SJSA1 (cell line): Measurements from ENCODE around the gene ALS2. TPM values are rescaled to one million over a fixed set of nuclear protein-coding genes. Genes with fewer than 3 reads are reported as not detected.
A peak's percentile ranks its signal among the peaks of the same experiment; 100 is the strongest.
"Not testable (repeated sequence)": the region's sequence is repeated elsewhere in the genome, so short reads cannot be mapped to it uniquely, and the experiment has no call there.

Experiments
- DNase-seq, 2 experiments: peaks; one replicate each; pipeline ENCODE4 v3.0.0-alpha.2; 2015 to 2020; ENCODE audit warnings: low spot score in 2 of 2, low read depth in 1 of 2
- H3K27ac ChIP-seq: fragments of 250-450 bp; sonication (Bioruptor Pico); 2 replicates; pipeline ENCODE4 v1.5.1; 2020; ENCODE audit warnings: mild to moderate bottlenecking, moderate library complexity
- H3K27me3 ChIP-seq: fragments of 250-450 bp; sonication (Bioruptor Pico); replicated peaks from 2 replicates; pipeline ENCODE4 v1.5.1; 2020; ENCODE audit warnings: mild to moderate bottlenecking, moderate library complexity
- H3K36me3 ChIP-seq: fragments of 250-450 bp; sonication (Bioruptor Pico); 2 replicates; pipeline ENCODE4 v1.5.1; 2020; ENCODE audit warnings: mild to moderate bottlenecking
- H3K4me1 ChIP-seq: fragments of 250-450 bp; sonication (Bioruptor Pico); replicated peaks from 2 replicates; pipeline ENCODE4 v1.6.1; 2021; ENCODE audit warnings: mild to moderate bottlenecking
- H3K4me3 ChIP-seq: fragments of 250-450 bp; sonication (Bioruptor Pico); 2 replicates; pipeline ENCODE4 v1.5.1; 2020; ENCODE audit warnings: mild to moderate bottlenecking
- H3K9me3 ChIP-seq: fragments of 250-450 bp; sonication (Bioruptor Pico); replicated peaks from 2 replicates; pipeline ENCODE4 v1.5.1; 2020; ENCODE audit warnings: mild to moderate bottlenecking
- total RNA-seq: library from RNA; depleted of rRNA; stranded (reverse); fragments of >200 nt; shearing (Covaris generic); gene quantifications from 2 replicates; pipeline ENCODE4 v1.2.3, GENCODE V29; 2014; rRNA removed

ALS2 gene
- total RNA-seq, 1 experiment from 2014 or later = 28.2 TPM

DNA sequence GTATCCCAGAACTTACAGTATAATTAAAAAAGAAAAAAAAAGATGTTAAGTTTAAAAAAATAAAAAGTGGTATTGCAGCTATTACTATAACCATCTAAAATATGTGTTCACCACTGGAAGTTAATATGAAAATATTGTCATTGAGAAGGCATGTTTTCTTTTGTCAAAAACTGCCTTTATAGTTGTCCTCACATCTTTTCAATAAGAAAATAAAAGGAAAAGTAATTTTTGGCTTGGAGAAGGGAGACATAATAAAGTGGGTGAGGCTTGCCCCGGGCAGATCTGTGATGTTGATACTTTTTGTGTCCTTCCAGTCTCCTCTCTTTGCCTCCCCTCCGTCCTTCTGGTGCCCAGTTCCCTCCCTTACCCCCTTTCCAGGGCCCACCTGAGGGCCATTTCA lies 107.2 kb downstream of the ALS2 start:
- 0 out of 2 replicates have a peak, but pooled peaks cover 3% of the 10 kb centered on the region for H3K4me1 ChIP-seq
- DNase-seq = no peak
- no peaks in the 10 kb centered on the region for H3K27me3 ChIP-seq
- no peaks in the 10 kb centered on the region for H3K9me3 ChIP-seq
- no peak overlapping the region for H3K4me3 ChIP-seq
- no peak overlapping the region for H3K27ac ChIP-seq
- no peaks in the 10 kb centered on the region for H3K36me3 ChIP-seq

DNA sequence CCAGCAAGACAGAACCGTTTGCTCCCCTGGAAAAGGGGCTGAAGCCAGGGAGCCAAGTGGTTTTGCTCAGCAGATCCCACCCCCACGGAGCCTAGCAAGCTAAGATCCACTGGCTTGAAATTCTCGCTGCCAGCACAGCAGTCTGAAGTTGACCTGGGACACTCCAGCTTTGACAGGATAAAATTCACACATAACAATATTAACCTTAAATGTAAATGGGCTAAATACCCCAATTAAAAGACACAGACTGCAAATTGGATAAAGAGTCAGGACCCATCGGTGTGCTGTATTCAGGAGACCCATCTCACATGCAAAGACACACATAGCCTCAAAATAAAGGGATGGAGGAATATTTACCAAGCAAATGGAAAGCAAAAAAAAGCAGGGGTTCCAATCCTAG lies 109.5 kb downstream of the ALS2 start:
- not testable (repeated sequence) for DNase-seq, H3K27ac ChIP-seq

DNA sequence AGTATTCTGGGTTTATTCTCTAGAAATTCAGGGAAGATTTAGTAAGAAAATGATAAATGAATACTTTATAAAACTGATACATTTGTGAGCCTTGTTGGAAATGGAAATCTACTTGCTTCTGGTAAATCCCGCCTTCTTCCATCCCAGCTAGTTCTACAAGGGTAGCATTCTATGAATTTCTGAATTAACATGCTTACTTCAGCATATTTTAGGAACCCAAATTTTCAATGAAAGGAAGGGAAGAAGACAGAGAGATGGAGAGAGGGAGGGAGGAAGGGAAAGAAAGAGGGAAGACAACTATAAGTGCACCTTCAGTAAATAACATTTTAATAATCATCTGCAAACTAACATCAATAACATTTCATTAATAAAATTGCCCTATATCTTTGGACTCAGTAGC lies 110.9 kb downstream of the ALS2 start:
- no peak overlapping the region for H3K27ac ChIP-seq
- no peak for DNase-seq
- H3K9me3 ChIP-seq = no peaks in the 10 kb centered on the region
- H3K4me1 ChIP-seq = 0 out of 2 replicates have a peak, but pooled peaks cover 3% of the 10 kb centered on the region
- H3K4me3 ChIP-seq = no peak overlapping the region
- H3K27me3 ChIP-seq = no peaks in the 10 kb centered on the region
- H3K36me3 ChIP-seq = no peaks in the 10 kb centered on the region

More for the DNA sequence above, 109.5 kb downstream of the ALS2 start:
- H3K36me3 ChIP-seq, H3K27me3 ChIP-seq, H3K9me3 ChIP-seq, H3K4me1 ChIP-seq, H3K4me3 ChIP-seq: not testable (repeated sequence)

DNA sequence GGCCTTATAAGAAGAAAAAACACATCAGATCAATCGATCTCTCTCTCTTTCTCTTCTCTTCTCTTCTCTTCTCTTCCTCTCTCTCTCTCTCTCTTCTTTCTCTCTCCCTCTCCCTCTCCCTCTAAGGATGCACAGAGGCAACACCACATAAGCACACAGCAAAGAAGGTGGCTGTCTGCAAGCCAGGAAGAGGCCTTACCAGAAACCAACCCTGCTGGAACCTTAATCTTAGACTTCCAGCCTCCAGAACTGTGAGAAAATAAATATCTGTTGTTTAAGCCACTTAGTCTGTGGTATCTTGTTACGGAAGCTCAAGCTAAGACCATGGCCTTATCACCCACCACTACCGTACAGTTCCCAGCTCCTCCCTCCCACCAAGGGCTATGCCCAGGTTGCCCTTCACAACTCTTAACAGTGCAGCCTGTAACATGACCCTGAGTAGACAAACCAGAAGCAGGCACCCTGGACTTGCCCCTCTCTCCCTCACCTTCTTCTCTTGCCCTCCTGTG lies 112.3 kb downstream of the ALS2 start:
- H3K4me1 ChIP-seq = 0 out of 2 replicates have a peak, but pooled peaks cover 3% of the 10 kb centered on the region

DNA sequence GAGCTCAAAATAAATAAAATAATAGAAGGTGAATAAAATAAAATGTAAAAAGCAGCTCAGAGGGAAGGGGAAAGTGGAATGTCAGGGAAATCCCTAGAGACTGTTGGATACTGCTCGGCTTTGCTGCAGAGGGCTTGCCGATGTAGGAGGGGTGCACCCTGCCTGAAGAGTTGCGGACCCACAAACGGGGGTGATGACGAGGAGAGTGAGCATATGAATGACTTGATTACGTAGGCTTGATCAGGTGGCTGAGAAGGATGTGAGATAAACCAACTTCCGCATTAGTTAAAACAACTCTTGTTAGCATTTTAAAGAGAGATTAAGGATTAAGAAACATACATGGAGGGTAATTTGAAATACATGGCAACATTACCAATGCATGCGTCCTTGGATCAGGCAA lies 116.4 kb downstream of the ALS2 start:
- H3K4me1 ChIP-seq = 0 out of 2 replicates have a peak, but pooled peaks cover 3% of the 10 kb centered on the region
- no peak for DNase-seq
- no peaks in the 10 kb centered on the region for H3K9me3 ChIP-seq
- H3K27me3 ChIP-seq = no peaks in the 10 kb centered on the region
- H3K36me3 ChIP-seq = no peaks in the 10 kb centered on the region
- no peak overlapping the region for H3K4me3 ChIP-seq
- no peak overlapping the region for H3K27ac ChIP-seq

More for the DNA sequence above, 112.3 kb downstream of the ALS2 start:
- H3K27ac ChIP-seq = no peak overlapping the region
- no peaks in the 10 kb centered on the region for H3K9me3 ChIP-seq
- DNase-seq = no peak
- no peaks in the 10 kb centered on the region for H3K36me3 ChIP-seq
- H3K4me3 ChIP-seq = no peak overlapping the region
- H3K27me3 ChIP-seq = no peaks in the 10 kb centered on the region

DNA sequence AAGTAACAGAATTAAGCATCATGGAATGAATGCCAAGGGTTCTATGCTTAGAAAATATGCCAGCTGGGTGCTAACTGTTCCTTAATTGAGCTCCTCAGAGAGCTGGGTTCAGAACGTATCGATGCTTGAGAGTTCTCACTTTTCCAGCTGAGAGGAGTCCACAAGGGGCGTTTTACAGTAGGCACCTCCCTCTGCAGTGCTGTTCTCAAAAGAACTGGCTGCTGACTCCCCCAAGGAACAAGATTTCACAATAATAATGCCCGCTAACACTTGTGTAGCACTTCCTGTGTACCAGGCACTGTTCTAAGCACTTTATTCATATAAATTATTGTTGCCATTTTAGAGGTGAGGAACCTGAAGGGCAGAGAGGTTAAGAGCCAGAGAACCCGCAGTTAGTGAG lies 119.4 kb downstream of the ALS2 start:
- Histone ChIP-seq H3K9me3 (no peaks in the 10 kb centered on the region), H3K36me3 (no peaks in the 10 kb centered on the region), H3K27ac (no peak overlapping the region), H3K27me3 (no peaks in the 10 kb centered on the region), H3K4me1 (no peaks in the 10 kb centered on the region), H3K4me3 (no peak overlapping the region)
- no peak for DNase-seq

DNA sequence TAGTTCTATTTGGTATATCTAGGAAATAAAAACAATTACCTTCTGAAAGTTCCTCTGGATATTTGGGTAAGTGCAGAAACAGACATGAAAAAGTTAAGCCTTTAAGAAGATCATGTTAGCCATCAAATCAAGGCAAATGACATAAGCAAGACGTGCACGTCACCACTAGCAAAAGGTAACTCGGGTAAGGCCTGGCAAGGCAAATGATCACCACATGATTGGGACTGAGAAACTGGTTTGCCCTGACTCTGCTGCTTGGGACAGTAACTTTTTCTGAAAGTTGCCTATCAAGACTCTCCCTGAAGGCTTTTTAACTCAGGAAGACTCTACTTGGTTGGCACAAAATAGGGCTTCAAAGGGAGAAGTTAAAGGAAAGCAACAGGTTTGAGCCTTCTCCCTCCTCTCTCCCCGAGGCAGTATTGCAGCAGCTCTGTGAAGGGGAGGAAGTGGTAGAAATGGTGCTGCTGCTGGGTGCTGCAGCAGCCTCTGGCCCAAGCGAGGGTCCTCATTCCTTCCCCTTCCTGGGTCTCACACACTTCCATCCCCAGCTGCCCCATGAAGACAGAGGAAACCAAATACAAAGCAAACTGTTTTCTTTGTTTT lies 120.3 kb downstream of the ALS2 start:
- Histone ChIP-seq H3K27me3 (no peaks in the 10 kb centered on the region), H3K4me3 (no peak overlapping the region), H3K4me1 (peaks cover 1% of the 10 kb centered on the region), H3K27ac (no peak overlapping the region), H3K36me3 (no peaks in the 10 kb centered on the region), H3K9me3 (no peaks in the 10 kb centered on the region)
- DNase-seq = no peak

DNA sequence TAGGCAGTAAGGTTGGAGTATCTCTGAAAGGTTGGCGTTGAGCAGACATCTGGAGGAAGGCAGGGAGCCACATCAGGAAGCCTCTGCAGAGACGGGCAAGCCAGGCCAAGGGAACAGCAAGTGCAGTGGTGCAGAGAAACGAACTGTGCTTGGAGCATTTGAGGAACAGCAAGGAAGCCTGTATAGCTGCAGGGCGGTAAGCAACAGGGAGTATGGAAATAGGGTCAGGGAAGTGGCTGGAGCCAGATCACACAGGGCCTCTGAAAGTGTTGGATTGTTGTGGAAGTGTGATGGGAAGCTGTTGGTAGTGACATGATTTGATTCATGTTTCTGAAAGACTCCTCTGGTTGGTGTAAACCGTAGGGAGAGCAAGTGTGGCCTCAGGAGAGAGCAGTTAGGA lies 124.0 kb downstream of the ALS2 start:
- Histone ChIP-seq H3K9me3 (no peaks in the 10 kb centered on the region), H3K27ac (no peak overlapping the region), H3K4me1 (peaks cover 30% of the 10 kb centered on the region), H3K4me3 (no peak overlapping the region), H3K27me3 (no peaks in the 10 kb centered on the region), H3K36me3 (no peaks in the 10 kb centered on the region)
- DNase-seq = no peak

DNA sequence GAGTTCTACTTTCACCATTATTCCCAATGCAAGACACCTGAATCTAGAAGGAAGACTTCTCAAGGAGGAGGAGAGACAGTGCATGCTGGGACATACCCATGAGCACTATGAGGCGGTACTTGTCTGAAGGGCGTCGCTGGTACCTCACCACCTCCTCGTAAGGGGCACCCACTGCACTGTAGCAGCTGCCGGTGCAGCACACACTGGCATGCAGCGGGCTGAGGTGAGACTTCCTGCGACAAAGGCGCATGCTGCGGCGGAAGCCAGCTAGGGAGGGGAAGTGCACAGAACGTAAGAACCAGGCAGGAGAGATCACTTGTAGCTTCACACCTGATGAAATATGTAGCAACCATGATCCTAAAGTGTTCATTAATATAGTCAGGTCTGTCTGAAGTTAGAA lies 124.6 kb downstream of the ALS2 start:
- no peak overlapping the region for H3K27ac ChIP-seq

DNA sequence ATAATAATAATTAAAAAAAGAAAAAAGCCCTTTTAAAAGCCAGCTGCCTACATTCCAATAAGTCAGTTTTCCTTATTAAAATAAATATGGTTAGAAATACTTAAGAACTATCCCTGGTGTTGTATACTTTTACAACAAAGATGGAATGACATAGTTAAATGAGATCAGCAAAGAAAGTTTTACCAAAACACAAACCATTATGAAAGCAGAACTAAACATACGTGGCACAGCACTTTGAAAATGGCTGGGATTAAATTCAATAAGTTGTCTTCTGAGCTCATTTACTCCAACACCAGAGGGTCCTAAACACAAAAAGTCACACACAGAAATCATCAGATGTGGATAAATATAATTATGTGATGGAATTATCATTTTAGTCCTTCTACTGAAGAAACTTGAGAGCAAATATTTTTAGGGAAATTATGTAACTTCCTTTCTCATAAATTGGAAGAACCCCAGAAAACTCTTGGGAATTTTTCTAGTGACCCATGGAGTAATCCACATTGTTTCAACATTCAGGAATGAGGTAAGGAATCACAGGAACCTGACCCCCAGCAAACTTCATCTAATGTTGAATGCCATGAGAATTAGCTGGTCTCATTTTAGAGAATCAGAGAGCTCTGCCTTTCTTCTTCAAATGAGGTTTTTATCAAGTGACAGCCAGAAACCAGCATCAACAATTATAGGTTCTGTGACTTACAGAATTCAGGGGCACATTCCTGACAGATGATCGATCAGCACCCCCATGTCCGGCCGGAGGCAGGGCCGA lies 125.9 kb downstream of the ALS2 start:
- no peaks in the 10 kb centered on the region for H3K27me3 ChIP-seq
- peak overlapping the region; percentile 69 for H3K27ac ChIP-seq
- H3K4me1 ChIP-seq = peaks cover 30% of the 10 kb centered on the region
- no peaks in the 10 kb centered on the region for H3K36me3 ChIP-seq
- no peaks in the 10 kb centered on the region for H3K9me3 ChIP-seq
- DNase-seq = peak in 1 of 2 experiments; percentile 41
- H3K4me3 ChIP-seq = no peak overlapping the region

More for the DNA sequence above, 124.6 kb downstream of the ALS2 start:
- Histone ChIP-seq H3K4me1 (peaks cover 30% of the 10 kb centered on the region), H3K36me3 (no peaks in the 10 kb centered on the region), H3K27me3 (no peaks in the 10 kb centered on the region), H3K9me3 (no peaks in the 10 kb centered on the region), H3K4me3 (no peak overlapping the region)
- DNase-seq = no peak

DNA sequence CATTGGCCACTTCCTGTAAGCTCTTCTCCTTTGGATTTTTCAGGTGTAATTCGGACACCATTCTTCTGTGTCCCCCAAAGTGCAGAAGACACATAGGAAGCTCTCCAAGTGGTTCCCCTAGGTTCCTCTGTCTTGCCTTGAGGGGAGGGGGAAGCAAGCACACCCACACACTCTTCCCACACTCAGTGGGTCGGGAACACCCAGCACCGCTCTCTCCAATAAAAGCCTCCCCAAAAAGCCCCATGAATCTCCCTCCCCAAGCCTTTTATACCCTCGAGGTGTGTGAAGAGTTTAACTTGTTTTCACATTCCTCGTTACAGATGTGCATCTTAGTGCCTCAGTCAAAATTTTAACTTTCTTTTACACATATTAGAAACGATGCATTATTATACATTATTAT lies 127.5 kb downstream of the ALS2 start:
- Histone ChIP-seq H3K4me1 (peaks cover 31% of the 10 kb centered on the region), H3K27me3 (no peaks in the 10 kb centered on the region), H3K9me3 (no peaks in the 10 kb centered on the region), H3K4me3 (no peak overlapping the region), H3K36me3 (no peaks in the 10 kb centered on the region), H3K27ac (no peak overlapping the region; the same call in 1 of the 2 replicates)
- no peak for DNase-seq

Other genes starting within 250 kb of the ALS2 start
- gene TMEM237, start 137.4 kb downstream of the ALS2 start, total RNA-seq = 62.0 and 69.4 TPM in 2 replicates
- 3.3 and 5.3 TPM in 2 replicates for gene MPP4, start 82.3 kb downstream of the ALS2 start, total RNA-seq
- 11.6 and 29.4 TPM in 2 replicates for gene CDK15, start 25.6 kb upstream of the ALS2 start, total RNA-seq